ENCODE data around the gene C1orf141. TPM values are rescaled to one million over a fixed set of nuclear protein-coding genes. Genes with fewer than 3 reads are reported as not detected.

The C1orf141 gene
- total RNA-seq, 1 donor from 2014 or later: not detected

DNA sequence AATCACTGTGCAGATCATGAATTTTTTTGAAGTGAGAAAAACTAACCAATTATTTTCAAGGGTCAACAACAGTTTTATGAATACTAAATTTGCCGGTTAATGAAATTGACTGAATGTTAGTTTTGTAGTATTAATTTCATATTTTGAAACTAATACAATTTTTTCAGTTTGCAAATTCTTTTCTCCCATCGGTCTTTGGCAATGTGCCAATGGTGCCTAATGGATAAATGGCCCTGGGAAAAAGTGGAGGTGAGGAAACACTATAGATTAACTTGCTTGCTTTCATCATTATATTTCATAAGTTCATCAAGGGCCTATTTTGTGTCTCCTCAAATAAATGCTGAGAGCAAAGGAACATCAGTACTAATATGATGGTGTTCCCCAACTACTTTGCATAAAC is 4.1 kb downstream of the C1orf141 start:
- TF ChIP-seq, protein P1, sequence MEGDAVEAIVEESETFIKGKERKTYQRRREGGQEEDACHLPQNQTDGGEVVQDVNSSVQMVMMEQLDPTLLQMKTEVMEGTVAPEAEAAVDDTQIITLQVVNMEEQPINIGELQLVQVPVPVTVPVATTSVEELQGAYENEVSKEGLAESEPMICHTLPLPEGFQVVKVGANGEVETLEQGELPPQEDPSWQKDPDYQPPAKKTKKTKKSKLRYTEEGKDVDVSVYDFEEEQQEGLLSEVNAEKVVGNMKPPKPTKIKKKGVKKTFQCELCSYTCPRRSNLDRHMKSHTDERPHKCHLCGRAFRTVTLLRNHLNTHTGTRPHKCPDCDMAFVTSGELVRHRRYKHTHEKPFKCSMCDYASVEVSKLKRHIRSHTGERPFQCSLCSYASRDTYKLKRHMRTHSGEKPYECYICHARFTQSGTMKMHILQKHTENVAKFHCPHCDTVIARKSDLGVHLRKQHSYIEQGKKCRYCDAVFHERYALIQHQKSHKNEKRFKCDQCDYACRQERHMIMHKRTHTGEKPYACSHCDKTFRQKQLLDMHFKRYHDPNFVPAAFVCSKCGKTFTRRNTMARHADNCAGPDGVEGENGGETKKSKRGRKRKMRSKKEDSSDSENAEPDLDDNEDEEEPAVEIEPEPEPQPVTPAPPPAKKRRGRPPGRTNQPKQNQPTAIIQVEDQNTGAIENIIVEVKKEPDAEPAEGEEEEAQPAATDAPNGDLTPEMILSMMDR (IDR thresholded peaks at IDR 0.05; ENCODE audit: partially characterized antibody, unreplicated experiment): no peak
- Mint-ChIP-seq H3K4me3 (ENCODE audit: unreplicated experiment) (no peak overlapping the region), H3K4me1 (ENCODE audit: low read depth, unreplicated experiment) (peaks cover 4% of the 10 kb centered on the region), H3K9me3 (ENCODE audit: unreplicated experiment) (no peaks in the 10 kb centered on the region), H3K27ac (ENCODE audit: unreplicated experiment) (no peak overlapping the region), H3K36me3 (ENCODE audit: unreplicated experiment) (no peaks in the 10 kb centered on the region), H3K27me3 (ENCODE audit: unreplicated experiment) (peaks cover 4% of the 10 kb centered on the region)
- DNase-seq: no peak

DNA sequence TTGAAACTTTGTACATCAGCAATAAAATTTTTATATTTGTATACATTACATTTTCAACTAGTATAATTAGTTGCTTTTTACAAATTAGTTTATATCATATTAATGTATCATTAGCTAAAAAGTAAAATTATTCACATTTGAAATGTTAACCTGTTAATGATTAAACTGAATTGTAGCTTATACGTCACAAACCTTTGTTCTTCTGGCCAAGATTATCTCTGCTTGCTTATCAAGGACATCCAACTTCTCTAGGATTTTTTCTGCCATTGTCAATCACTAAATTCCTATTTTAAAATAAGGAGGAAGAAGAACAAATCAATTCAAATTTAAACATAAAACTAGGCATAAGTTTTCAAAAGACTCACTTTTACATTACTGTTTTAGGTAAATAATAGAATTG is 7.8 kb downstream of the C1orf141 start:
- Mint-ChIP-seq H3K4me3 (ENCODE audit: unreplicated experiment) (no peak overlapping the region), H3K27me3 (ENCODE audit: unreplicated experiment) (peaks cover 3% of the 10 kb centered on the region), H3K36me3 (ENCODE audit: unreplicated experiment) (no peaks in the 10 kb centered on the region), H3K27ac (ENCODE audit: unreplicated experiment) (no peak overlapping the region), H3K9me3 (ENCODE audit: unreplicated experiment) (no peaks in the 10 kb centered on the region), H3K4me1 (ENCODE audit: low read depth, unreplicated experiment) (no peaks in the 10 kb centered on the region)
- TF ChIP-seq, protein P1 (IDR thresholded peaks at IDR 0.05; ENCODE audit: partially characterized antibody, unreplicated experiment): no peak
- no peak for DNase-seq

DNA sequence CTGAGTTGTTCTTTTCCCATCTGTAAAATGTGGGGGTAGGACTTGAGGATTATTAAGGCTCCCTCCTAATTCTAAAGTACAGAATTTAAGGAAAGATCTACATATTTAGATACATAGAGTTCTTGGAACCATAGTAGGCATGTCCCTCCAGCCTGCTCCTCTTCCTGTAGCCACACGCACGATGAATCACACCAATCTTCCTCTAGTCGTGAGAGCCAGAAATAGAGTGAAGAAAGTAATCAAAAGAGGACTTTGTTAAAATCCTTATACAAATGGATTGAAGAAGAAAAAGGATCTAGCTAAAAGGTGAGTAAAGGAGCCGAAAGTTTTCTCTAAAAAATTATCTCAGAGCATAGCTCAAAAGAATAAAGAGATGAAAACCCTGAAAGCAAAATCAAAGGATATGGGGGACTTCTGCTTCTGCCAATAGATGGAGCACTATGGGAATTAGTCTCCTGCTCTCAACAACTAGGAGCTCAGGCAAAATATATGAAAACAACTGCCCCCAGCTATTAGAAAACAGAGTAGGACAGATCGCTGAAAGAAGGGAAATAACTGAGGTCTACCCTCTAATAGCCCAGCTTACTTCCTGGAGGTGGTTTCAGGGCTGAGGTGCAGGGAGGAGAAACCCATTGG is 8.5 kb downstream of the C1orf141 start:
- Mint-ChIP-seq H3K27me3 (ENCODE audit: unreplicated experiment) (peaks cover 2% of the 10 kb centered on the region), H3K36me3 (ENCODE audit: unreplicated experiment) (no peaks in the 10 kb centered on the region), H3K9me3 (ENCODE audit: unreplicated experiment) (no peaks in the 10 kb centered on the region), H3K27ac (ENCODE audit: unreplicated experiment) (no peak overlapping the region), H3K4me1 (ENCODE audit: low read depth, unreplicated experiment) (no peaks in the 10 kb centered on the region), H3K4me3 (ENCODE audit: unreplicated experiment) (no peak overlapping the region)
- no peak for DNase-seq
- TF ChIP-seq, protein P1 (IDR thresholded peaks at IDR 0.05; ENCODE audit: partially characterized antibody, unreplicated experiment): no peak

DNA sequence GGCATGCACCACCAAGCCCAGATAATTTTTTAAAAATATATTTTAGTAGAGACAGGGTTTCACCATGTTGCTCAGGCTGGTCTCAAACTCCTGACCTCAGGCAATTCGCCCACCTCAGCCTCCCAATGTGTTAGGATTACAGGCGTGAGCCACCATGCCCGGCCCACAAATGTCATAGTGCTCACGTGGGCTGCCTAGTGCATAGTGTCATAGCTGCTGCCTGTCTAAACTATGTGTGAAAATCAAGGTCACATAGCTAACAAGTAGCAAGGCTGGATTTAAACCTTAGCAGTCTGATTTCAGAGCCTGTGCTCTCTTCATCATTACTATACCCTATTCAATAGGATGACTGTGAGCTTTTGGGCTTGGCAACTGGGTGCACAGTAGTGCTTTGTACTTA is 10.3 kb downstream of the C1orf141 start:
- Mint-ChIP-seq H3K36me3 (ENCODE audit: unreplicated experiment) (no peaks in the 10 kb centered on the region), H3K9me3 (ENCODE audit: unreplicated experiment) (no peaks in the 10 kb centered on the region), H3K27ac (ENCODE audit: unreplicated experiment) (no peak overlapping the region), H3K4me3 (ENCODE audit: unreplicated experiment) (no peak overlapping the region), H3K27me3 (ENCODE audit: unreplicated experiment) (peaks cover 2% of the 10 kb centered on the region), H3K4me1 (ENCODE audit: low read depth, unreplicated experiment) (no peaks in the 10 kb centered on the region)
- TF ChIP-seq, protein P1 (IDR thresholded peaks at IDR 0.05; ENCODE audit: partially characterized antibody, unreplicated experiment): no peak
- DNase-seq: no peak

DNA sequence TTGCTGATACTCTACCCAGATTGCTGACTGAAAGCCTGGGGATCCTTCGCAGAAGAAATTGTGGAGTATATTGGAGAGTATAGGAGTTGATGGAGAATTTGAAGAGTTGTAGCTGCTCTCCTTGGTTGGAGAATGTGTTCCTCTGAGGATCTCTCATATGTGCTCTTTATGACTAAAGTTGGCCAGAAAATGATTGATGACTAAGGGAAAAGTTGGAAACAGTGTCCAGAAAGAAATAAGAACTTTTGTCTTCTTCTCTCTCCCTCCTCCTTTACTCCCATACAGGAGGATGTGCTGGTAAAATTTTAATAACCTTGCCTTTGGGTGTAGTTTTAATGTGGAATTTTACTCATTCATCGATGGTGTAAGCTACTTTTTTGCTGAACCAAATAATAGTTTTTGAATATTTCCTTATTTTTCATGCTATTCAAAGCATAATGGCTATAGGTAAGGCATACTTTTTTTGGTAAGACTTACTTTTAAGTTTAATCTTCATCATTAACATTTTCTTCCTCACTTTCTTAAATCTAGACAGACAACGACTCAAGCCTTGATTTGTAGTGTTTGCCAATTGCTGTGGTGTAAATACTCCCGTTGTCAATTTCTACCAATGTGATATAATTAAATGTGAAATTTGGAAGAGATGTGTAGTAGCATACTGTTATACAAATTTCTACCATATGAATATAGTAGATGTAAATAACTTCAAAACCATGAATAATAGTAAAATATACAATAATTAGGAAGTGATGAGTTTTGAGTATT is 13.7 kb downstream of the C1orf141 start:
- Mint-ChIP-seq H3K4me1 (ENCODE audit: low read depth, unreplicated experiment) (no peaks in the 10 kb centered on the region), H3K9me3 (ENCODE audit: unreplicated experiment) (no peaks in the 10 kb centered on the region)

More for the DNA sequence above, 13.7 kb downstream of the C1orf141 start:
- Mint-ChIP-seq H3K4me3 (ENCODE audit: unreplicated experiment) (no peak overlapping the region), H3K27me3 (ENCODE audit: unreplicated experiment) (peaks cover under 1% of the 10 kb centered on the region), H3K27ac (ENCODE audit: unreplicated experiment) (no peak overlapping the region), H3K36me3 (ENCODE audit: unreplicated experiment) (no peaks in the 10 kb centered on the region)
- TF ChIP-seq, protein P1 (IDR thresholded peaks at IDR 0.05; ENCODE audit: partially characterized antibody, unreplicated experiment): no peak
- no peak for DNase-seq
